ENCODE data around the gene MTMR2. TPM values are rescaled to one million over a fixed set of nuclear protein-coding genes. Genes with fewer than 3 reads are reported as not detected.

The MTMR2 gene
- total RNA-seq, 1 experiment from 2014 or later: 59.0 TPM

- no peak for TF ChIP-seq CTCF (conservative IDR thresholded peaks at IDR 0.05)
- Histone ChIP-seq H4K91ac (ENCODE audit: insufficient read length, low read depth, low read length) (no peak overlapping the region), H3K4ac (ENCODE audit: low read depth, low read length) (no peak overlapping the region), H3K79me2 (ENCODE audit: insufficient read depth, low read length) (peaks cover 4% of the 10 kb centered on the region; the same call in 1 of the 2 replicates), H4K20me1 (ENCODE audit: control insufficient read depth, insufficient read depth, insufficient read length) (no peaks in the 10 kb centered on the region), H3K9ac (ENCODE audit: extremely low read depth, insufficient read length, low read length) (no peak overlapping the region), H4K5ac (ENCODE audit: insufficient read length, low read depth, low read length) (no peak overlapping the region), H2BK15ac (ENCODE audit: low read depth, low read length) (no peak overlapping the region), H2BK120ac (ENCODE audit: low read depth, low read length, poor library complexity, severe bottlenecking) (no peak overlapping the region), H2AK5ac (ENCODE audit: insufficient read length, low read length) (no peak overlapping the region), H4K8ac (replicated peaks; ENCODE audit: insufficient read length, low read depth, low read length) (no peak overlapping the region), H2BK12ac (ENCODE audit: insufficient read length, low read depth, low read length) (no peak overlapping the region), H3K27me3 (ENCODE audit: insufficient read depth, low read length) (no peaks in the 10 kb centered on the region), H3K14ac (ENCODE audit: insufficient read depth, low read length) (no peak overlapping the region), H2AFZ (ENCODE audit: low read length) (no peak overlapping the region), H3K4me1 (ENCODE audit: insufficient read depth, low read length) (peaks cover 5% of the 10 kb centered on the region; the same call in 1 of the 2 replicates), H3K9me3 (ENCODE audit: control insufficient read depth, low read depth, low read length) (no peaks in the 10 kb centered on the region), H3K79me1 (ENCODE audit: insufficient read depth, low read depth, low read length, poor library complexity, severe bottlenecking) (no peaks in the 10 kb centered on the region), H3K18ac (ENCODE audit: insufficient read length, low read depth, low read length) (no peak overlapping the region), H3K23me2 (ENCODE audit: insufficient read length, low read depth, low read length, poor library complexity, severe bottlenecking) (no peaks in the 10 kb centered on the region), H3T11ph (ENCODE audit: low read length) (no peak overlapping the region), H3K23ac (ENCODE audit: insufficient read length, low read depth, low read length) (no peak overlapping the region), H3K4me2 (ENCODE audit: insufficient read depth, insufficient read length, low read length) (no peak overlapping the region), H3K27ac (ENCODE audit: insufficient read length, low read depth, low read length) (no peak overlapping the region), H2BK20ac (ENCODE audit: low read depth, low read length, poor library complexity, severe bottlenecking) (no peak overlapping the region), H3K56ac (ENCODE audit: insufficient read length, low read depth, low read length) (no peak overlapping the region), H2BK5ac (ENCODE audit: insufficient read length, low read length) (no peak overlapping the region)
- H3K27ac Mint-ChIP-seq: no peak overlapping the region
- no peaks in the 10 kb centered on the region for H3K9me3 Mint-ChIP-seq
- H3K36me3 Mint-ChIP-seq (ENCODE audit: insufficient read depth in 1 of 3, low read depth in 3 of 3): no peaks in the 10 kb centered on the region
- DNase-seq: no peak
- no peak overlapping the region for H3K4me3 Mint-ChIP-seq
- H3K27me3 Mint-ChIP-seq (ENCODE audit: low read depth): no peaks in the 10 kb centered on the region
- H3K4me1 Mint-ChIP-seq: peaks cover 8 to 9% of the 10 kb centered on the region in 2 experiments
- no CpG with 5 or more reads among the region's 2 CpGs for WGBS (ENCODE audit: extremely low coverage, insufficient read length, low lambda C conversion rate)
Measured at GRCh38 chr11:95898782-95899181, 25.1 kb downstream of the MTMR2 start.

Measured in H9 (cell line).